GM18873 (cell line): ENCODE data around the gene CDCA8.
"Not testable (repeated sequence)": the region's sequence is repeated elsewhere in the genome, so short reads cannot be mapped to it uniquely, and the experiment has no call there.

Experiments used
- ATAC-seq: cut with Tn5 transposase; IDR thresholded peaks from one replicate; pipeline ENCODE4 v1.9.1; 2021; ENCODE audit warnings: mild to moderate bottlenecking, moderate library complexity, moderate number of reproducible peaks; ENCODE audit not compliant: unreplicated experiment, low FRiP score

CDCA8 gene

DNA sequence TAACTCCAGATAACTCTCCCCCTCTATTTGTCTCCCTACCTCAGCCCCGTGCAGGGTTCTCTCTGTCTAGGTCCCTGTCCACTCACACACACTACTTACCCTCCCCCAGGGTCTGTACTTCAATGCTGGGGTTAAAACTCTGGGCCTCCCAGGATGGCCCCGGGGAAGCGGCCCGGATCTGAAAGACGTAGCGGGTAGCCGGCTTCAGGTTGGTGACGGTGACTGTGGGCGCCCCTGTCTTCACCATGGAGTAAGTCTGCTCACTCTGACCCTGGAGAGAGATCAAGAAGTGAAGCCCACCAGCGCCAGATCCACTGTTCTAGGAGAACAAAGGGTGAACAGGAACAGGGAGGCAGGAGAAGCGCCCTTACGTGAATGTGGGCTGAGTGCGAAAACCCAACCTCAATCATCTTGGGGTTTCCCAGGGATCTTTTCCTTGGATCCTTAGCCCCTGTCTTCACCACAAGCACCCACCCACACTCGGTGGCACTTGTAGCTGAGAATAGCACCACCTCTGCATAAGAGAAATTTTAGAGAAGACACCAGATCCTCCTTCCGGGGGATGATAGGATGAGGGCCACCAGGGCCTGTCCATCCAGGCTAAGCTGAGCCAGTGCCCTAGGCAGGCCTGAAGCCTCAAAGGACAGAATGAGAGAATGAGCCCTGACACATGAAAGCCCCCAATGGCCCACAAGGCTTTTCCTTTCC lies 39.1 kb downstream of the CDCA8 start:
- ATAC-seq, result no peak

DNA sequence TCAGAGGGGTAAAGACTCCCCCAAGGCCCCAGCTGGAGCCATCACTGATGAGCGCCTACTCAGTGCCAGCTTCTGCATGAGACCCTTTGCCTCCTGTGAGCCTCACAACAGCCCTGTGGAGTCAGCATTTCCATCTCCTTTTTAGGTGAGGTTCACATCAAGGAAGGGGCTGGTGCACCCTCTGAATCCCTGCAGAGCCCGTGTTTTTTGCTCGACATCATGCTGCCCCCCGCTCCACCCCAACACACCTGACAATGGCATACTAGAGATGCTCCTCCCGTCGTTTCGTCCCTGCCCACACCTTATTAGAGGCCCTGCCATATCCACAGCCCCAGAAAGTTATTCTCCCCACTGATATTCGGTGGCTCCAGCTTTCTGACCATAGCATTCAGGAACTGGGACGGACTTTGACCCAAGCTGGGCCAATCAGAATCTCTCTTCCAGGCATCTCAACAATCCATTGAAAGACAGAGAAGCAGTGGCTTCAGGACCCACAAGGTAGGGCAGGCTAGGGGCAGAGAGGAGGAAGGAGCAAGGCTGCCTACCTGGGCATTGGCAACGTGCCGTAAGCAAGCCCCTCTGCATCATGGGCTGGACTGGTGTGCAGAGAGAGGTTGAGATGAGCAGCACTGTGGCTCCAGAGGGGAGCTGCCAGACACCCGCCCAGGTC lies 39.9 kb downstream of the CDCA8 start:
- ATAC-seq, result no peak

DNA sequence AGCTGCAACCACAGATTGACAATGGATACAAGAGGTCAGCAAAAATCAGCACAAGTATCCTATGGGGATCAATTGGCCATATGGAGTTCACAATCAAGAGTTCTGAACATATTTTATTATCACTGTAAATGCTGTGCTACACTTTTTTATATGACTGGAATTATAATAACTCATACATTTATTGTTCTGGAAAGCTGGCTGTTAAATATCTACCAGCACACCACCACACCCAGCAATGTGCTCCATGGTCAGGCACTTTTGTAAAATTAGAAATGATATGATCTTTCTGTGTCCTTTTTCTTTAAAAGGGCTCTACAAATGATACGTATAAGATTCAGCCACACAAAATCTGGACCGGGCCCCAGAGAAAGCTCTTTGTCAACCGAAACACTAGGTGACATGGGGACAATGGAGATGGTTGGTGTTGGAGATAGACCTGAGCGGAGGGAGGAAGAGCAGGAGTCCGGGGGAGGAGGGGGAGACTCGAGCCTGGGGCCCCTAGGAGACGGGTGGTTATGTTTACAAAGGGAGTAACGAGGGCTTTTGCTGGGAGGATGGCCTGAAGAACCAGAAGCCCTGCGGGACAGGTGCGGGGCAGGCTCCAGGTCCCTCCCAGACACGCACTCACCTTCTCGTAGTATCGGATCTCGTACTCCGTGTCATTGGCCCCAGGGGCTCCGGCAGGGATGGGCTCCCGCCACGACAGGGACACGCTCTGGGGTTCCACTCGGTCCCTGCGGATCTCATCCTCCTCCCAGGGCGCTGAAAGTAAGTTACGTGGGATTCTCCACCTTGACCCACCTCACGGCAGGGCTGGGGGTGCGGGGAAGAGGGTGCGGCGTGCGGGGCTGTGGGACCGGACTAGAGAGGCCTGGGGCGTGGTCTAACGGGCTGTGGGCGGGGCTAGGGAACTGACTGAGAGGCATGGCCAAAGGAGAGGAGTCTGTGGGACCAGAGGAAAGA lies 42.6 kb downstream of the CDCA8 start:
- ATAC-seq, result no peak

DNA sequence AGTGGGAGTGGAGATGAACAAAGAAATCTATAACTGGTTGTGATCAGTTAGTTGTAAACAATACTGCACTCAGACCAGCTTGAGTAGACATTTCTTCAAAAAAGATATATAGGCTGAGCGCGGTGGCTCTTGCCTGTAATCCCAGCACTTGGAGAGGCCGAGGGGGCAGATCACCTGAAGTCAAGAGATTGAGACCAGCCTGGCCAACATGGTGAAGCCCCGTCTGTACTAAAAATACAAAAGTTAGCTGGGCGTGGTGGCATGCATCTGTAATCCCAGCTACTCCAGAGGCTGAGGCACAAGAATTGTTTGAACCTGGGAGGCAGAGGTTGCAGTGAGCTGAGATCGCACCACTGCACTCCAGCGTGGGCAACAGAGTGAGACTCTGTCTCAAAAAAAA lies 45.7 kb downstream of the CDCA8 start:
- ATAC-seq, result not testable (repeated sequence)

DNA sequence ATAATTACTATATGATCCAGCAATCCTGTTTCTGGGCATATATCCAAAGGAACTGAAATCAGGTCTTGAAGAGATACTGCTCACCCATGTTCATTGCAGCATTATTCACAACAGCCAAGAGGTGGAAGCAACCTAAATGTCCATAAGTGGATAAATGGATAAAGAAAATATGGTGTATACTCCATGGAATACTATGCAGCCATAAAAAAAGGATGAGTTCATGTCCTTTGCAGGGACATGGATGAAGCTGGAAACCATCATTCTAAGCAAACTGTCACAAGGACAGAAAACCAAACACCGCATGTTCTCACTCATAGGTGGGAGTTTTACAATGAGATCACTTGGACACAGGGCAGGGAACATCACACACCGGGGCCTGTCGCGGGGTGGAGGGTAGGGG lies 46.3 kb downstream of the CDCA8 start:
- ATAC-seq, result not testable (repeated sequence)

DNA sequence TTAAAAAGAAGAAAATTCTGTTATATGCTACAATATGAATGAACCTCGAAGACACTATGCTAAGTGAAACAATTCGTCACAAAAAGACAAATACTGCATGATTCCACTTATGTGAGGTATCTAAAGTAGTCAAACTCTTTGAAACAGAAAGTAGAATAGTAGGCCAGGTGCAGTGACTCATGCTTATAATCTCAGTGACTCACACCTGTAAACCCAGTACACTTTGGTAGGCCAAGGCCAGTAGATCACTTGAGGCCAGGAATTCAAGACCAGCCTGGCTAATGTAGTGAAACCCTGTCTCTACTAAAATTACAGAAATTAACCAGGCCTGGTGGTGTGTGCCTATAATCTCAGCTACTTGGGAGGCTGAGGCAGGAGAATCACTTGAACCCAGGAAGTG lies 46.9 kb downstream of the CDCA8 start:
- ATAC-seq, result no peak

DNA sequence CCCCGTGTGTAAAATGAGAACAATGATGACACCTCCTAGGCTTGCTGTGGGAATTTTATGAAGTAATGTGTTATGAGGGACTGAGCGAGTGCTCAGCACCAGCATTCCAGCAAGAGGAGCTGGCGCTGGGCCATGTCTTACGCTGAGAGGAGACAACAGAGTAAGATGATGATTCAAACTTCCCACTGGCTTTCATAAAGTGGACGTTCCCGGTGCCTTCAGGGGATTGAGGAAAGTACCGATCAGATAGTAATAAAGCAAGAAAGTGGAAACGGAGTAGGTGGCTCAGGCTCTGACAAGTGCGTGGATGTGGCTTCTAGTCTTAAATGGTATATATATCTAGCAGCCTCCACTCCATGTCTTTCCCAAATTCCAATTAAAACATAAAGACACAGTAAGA lies 48.8 kb downstream of the CDCA8 start:
- no peak for ATAC-seq

DNA sequence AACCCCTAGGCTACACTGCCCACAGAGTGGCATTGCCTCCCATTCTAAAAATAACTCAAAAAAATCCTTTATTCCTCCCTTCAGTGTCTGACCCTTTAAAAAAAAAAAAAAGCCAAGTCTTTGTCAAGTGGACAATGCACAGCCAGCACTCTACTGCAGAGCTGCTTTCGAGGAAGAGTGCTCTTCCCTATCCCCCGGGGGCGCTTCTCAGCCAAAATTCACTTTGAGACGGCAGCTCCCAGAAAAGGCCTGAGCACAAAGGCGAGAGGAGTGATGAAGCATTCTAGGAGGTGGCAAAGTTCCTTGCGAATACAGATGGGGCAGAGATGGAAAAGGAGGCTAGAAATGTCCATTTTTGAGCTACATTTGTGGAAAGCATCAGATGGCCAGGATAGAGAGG lies 49.3 kb downstream of the CDCA8 start:
- no peak for ATAC-seq

DNA sequence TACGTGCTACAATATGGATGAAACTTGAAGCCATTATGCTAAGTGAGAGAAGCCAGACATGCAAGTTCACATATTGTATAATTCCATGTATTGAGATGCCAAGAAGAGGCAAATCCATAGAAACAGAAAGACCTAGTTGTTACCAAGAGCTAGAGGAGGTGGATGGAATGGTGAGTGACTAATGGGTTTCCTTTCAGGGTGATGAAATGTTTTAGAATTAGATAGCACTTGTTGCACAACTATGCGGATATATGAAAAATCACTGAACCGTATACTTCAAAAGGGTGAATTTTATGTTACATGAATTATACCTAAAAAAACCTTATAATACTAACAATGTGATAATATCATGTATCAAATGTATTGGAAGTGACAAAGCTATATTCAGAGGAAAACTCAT lies 54.5 kb downstream of the CDCA8 start:
- no peak for ATAC-seq

DNA sequence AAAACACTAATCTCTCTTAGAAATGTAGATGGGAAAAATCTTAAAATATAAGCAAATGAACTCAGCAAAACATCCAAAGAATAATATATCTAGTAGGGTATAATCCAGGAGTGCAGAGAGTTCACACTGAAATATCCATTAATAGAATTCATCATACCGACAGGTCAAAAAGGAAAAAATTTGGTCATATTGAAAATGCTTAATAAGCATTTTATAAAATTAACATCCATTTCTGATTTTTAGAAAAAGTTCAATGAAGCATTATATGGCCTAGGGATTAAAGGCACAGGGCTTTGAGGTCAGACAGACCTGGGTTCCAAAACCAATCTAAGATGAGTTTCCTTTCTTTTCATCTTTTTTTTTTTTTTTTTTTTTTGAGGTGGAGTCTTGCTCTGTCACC lies 56.2 kb downstream of the CDCA8 start:
- no peak for ATAC-seq

DNA sequence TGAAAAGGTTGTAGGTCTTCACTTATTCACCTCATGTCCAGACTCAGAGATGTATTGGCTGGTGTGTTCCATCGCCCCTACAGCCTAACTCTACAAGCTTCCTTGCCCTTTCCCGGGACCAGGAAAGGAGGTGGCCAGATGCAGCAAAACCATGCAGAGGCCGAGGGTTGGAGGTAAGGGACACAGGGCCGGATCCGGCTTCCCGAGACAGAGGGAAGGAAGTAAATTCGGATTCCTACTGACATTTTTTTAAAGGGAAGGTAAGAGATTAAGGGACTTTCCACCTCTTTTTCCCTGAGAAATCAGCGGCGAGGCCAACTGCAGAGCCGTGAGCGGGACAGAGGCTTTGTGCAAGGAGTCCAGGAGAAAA lies 59.9 kb downstream of the CDCA8 start:
- no peak for ATAC-seq

DNA sequence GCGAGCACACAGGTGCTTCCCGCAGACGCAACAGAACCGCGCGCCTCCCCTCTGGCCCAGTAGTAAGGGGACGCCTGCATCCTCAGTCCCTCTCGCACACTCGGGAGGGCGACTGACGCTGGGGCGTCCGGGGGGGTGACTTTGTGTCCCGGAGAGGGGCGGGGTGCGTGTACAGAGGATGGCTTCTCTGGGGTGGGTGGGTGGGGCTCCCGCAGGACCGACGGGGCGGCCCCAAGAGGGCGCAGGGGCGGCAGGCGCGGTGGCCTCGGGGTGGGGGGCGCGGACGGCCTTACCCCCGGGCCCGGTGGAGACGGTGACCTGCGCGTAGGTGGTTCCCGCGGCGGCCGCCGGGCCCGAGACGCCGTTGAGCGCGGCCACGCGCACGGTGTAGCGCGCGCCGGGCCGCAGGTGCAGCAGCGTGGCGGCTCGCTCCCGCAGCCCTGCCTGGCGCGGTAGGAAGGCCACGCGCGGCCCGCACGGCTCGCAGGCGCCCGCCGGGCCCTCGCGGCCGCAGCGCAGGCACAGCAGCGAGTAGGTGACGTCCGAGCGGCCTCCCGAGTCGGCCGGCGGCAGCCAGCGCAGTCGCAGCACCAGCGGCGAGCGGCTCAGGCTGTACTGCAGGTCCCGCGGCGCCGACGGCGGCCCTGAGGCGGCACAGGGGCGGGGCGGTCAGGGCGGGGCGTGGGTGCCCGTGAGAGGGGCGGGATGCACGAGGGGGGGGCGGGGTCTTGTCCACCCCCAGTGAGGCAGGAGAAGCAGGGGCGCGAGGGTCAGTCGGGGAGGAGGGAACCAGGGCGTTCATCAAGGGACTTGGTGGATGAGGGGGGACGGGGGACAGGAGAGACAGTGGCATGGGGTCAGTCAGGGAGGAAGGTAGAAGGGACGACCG lies 60.5 kb downstream of the CDCA8 start:
- no peak for ATAC-seq

DNA sequence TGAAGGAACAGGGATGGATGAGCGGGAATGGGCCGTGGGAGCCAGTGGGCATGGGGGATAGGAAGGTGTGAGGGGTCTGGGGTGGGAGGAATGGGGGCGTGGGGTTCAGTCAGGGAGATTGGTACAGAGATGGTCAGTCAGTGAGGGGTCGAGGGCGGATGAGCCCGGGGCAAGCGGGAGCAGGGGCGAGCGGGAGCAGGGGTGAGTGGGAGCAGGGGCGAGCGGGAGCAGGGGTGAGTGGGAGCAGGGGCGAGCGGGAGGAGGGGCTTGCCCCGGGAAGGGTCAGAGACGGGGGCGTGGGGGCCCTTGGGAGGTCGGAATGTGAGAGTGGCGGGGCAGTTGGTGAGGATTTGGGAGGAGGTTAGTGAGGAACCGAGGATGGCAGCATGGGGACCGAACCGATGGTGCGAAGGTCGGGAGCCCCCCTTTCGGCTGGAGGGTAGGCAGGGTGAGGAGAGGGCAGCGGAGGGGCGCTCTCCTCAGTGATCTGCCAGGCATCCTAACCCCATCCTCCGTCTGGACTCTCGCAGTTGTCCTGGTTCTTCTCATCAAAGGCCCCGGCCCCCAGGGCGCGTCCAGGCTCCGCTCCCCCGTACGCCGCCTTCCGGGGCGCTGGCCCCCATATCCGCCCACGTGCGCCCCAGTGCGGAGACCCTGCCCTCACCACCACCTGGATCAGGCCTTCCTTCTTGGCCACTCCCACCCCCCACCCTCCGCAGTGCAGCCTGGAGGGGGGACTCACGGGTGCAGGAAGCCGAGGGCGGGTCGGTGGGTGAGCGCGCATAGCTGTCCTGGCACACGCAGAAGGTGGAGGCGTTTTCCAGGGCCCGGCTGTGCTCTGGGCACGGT lies 61.4 kb downstream of the CDCA8 start:
- ATAC-seq, result no peak

DNA sequence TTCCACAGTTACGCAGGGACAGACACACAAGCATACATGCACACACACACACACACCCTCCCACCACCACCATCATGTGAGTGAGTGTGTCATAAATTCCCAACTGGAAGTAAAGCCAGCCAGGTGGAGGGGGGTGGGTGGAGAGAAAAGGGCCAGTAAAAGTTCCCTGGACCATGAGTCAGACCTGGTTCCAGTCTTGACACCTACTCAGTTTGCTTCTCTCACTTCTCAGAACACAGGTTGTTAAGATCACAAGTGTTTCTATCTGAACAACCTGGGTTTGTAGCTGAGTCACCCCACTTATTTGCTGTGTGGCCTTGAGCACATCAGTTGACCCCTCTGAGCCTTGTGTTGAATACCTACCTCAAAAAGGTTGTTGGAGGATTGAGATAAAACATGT lies 63.0 kb downstream of the CDCA8 start:
- no peak for ATAC-seq

DNA sequence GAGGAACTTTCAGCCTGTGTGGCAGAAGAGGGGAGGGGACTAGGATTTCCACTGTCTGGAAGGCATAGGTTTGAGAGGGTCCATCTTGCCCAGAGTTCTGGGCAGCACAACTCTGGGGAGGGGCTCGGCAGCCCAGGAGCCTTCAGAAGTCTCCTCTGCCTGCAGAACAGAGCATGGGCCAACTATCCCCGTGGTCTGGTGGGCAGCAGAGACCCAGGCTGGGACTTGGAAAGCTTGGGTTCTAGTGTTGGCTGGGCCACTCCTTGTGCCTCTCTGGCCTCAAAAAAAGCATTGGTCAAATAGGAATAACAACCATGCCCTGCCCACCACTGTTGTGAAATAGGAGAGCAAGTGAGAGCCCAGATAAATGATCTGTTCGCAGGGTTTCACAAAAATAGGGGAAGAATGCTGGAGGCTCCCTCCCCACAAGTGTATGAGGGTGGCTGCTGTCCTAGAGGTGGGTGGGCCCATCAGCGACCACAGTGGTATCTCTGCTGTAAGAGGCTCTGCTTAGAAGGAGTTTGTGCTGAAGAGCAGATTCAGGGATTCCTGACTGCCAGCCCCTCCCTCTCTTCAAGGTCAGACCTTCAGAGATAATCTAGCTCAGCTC lies 63.7 kb downstream of the CDCA8 start:
- no peak for ATAC-seq
